NCI-H510A (cell line): ENCODE results near the gene TMEM181.
"Not testable (repeated sequence)": the region's sequence is repeated elsewhere in the genome, so short reads cannot be mapped to it uniquely, and the experiment has no call there.

Experiments
- DNase-seq: peaks from one replicate; lab custom pipeline; 2025; lab: John Stamatoyannopoulos, UW

TMEM181 gene

GRCh38 chr6:158595223-158595622 lies 35.3 kb downstream of the TMEM181 start:
- no peak for DNase-seq

- DNase-seq, result no peak
Observed at GRCh38 chr6:158596861-158597260, 37.0 kb downstream of the TMEM181 start.

- DNase-seq, result no peak
Observed at GRCh38 chr6:158597565-158597964, 37.7 kb downstream of the TMEM181 start.

GRCh38 chr6:158599635-158600034 lies 39.7 kb downstream of the TMEM181 start:
- DNase-seq, result no peak

- no peak for DNase-seq
Observed at GRCh38 chr6:158603261-158604047, 43.6 kb downstream of the TMEM181 start.

GRCh38 chr6:158604048-158604406 lies 44.1 kb downstream of the TMEM181 start:
- no peak for DNase-seq

- peak; percentile 16 for DNase-seq
Observed at GRCh38 chr6:158605266-158605878, 45.5 kb downstream of the TMEM181 start.

- not testable (repeated sequence) for DNase-seq
Observed at GRCh38 chr6:158606011-158606410, 46.1 kb downstream of the TMEM181 start.

GRCh38 chr6:158606935-158607334 lies 47.0 kb downstream of the TMEM181 start:
- no peak for DNase-seq

GRCh38 chr6:158607411-158608170 lies 47.7 kb downstream of the TMEM181 start:
- DNase-seq, result no peak

GRCh38 chr6:158608221-158608620 lies 48.3 kb downstream of the TMEM181 start:
- DNase-seq, result no peak

- no peak for DNase-seq
Observed at GRCh38 chr6:158609455-158610155, 49.7 kb downstream of the TMEM181 start.

GRCh38 chr6:158610319-158610968 lies 50.6 kb downstream of the TMEM181 start:
- DNase-seq, result no peak

GRCh38 chr6:158611039-158611438 lies 51.1 kb downstream of the TMEM181 start:
- no peak for DNase-seq

GRCh38 chr6:158611541-158612370 lies 51.9 kb downstream of the TMEM181 start:
- no peak for DNase-seq

- DNase-seq, result not testable (repeated sequence)
Observed at GRCh38 chr6:158614606-158615005, 54.7 kb downstream of the TMEM181 start.

- not testable (repeated sequence) for DNase-seq
Observed at GRCh38 chr6:158618289-158618688, 58.4 kb downstream of the TMEM181 start.

GRCh38 chr6:158619922-158620801 lies 60.3 kb downstream of the TMEM181 start:
- no peak for DNase-seq

GRCh38 chr6:158620963-158621693 lies 61.2 kb downstream of the TMEM181 start:
- no peak for DNase-seq
